K562 (cell line): ENCODE measurements around the gene ZNF705A. TPM values are rescaled to one million over a fixed set of nuclear protein-coding genes. Genes with fewer than 3 reads are reported as not detected.

ENCODE experiments used
- ATAC-seq: fragments of 200-7000 bp; cut with Tn5 transposase; 3 replicates; pipeline ENCODE4 v1.9.1; 2020; ENCODE audit warnings: moderate library complexity
- BruUV-seq: library from RNA; stranded (reverse); fragments of 400-500 nt; replicated peaks from 2 replicates; lab custom pipeline; 2021; lab: Mats Ljungman, UMichigan
- CTCF ChIA-PET: fragments of 300-600 bp; formaldehyde crosslinking; extraction: SDS; loops from one replicate; lab custom pipeline; 2021; ENCODE audit warnings: low intra/inter-chr PET ratio; lab: Yijun Ruan, JAX
- POLR2A ChIA-PET: fragments of 300-600, 350-650 bp; sonication (Branson Sonifier 250); formaldehyde crosslinking; extraction: SDS; loops from one replicate; lab custom pipeline; 2021; ENCODE audit warnings: antibody characterized with exemption, inconsistent platforms; lab: Yijun Ruan, JAX
- DNase-seq, 4 experiments: peaks; one replicate each; pipeline versions ENCODE4 v3.0.0 to v3.0.0-alpha.2; 2011 to 2018; ENCODE audit warnings: low spot score in 3 of 4, mixed read lengths in 3 of 4; ENCODE audit errors: extremely low read depth in 1 of 4
- FAIRE-seq: peaks from 2 replicates; lab custom pipeline; 2011; peaks lifted over from hg19 to GRCh38; lab: Jason Lieb, UNC
- H2AFZ ChIP-seq: 2 replicates; pipeline ENCODE4 v1.6.0; 2011; ENCODE audit warnings: low read depth, low read length, control low read depth, inconsistent platforms
- H3K27ac ChIP-seq: fragments of 200-600 bp; 3 replicates; pipeline ENCODE4 v1.8.0; 2011; ENCODE audit warnings: low read depth, mild to moderate bottlenecking, control low read depth, inconsistent platforms, low read length, moderate library complexity, mixed read lengths; ENCODE audit errors: extremely low read depth
- H3K27me3 ChIP-seq, 2 experiments: fragments of 300-600 bp in 1 of 2; 2 replicates in 1 of 2; 3 replicates in 1 of 2; pipeline versions ENCODE4 v1.6.0 to v1.8.0; 2011; ENCODE audit warnings: inconsistent platforms in 2 of 2, low read length in 2 of 2, mild to moderate bottlenecking in 1 of 2, mixed read lengths in 1 of 2, moderate library complexity in 1 of 2; ENCODE audit not compliant: control insufficient read depth in 2 of 2, insufficient read depth in 2 of 2
- H3K36me3 ChIP-seq: fragments of 300-600 bp; 3 replicates; pipeline ENCODE4 v1.8.0; 2011; ENCODE audit warnings: mild to moderate bottlenecking, low read length, inconsistent platforms; ENCODE audit not compliant: control insufficient read depth, insufficient read depth
- H3K4me1 ChIP-seq, 2 experiments: fragments of 200-600 bp in 1 of 2; replicated peaks in 1 of 2; 2 replicates in 1 of 2; 3 replicates in 1 of 2; pipeline versions ENCODE4 v1.5.1 to v1.8.0; 2011; ENCODE audit warnings: inconsistent platforms in 2 of 2, low read length in 2 of 2, mild to moderate bottlenecking in 1 of 2, mixed read lengths in 1 of 2, moderate library complexity in 1 of 2; ENCODE audit not compliant: control insufficient read depth in 2 of 2, insufficient read depth in 2 of 2
- H3K4me2 ChIP-seq: 2 replicates; pipeline ENCODE4 v1.6.1; 2011; ENCODE audit warnings: low read length, control low read depth, inconsistent platforms, mixed read lengths; ENCODE audit not compliant: insufficient read depth
- H3K4me3 ChIP-seq: fragments of 200-600 bp; sonication (generic), shearing (Covaris generic); 2 replicates; pipeline ENCODE4 v1.5.1; 2016; ENCODE audit warnings: control low read depth, inconsistent platforms
- H3K79me2 ChIP-seq: fragments of 200-600 bp; 3 replicates; pipeline ENCODE4 v1.8.0; 2011; ENCODE audit warnings: low read length, inconsistent platforms; ENCODE audit not compliant: control insufficient read depth, insufficient read depth
- H3K9ac ChIP-seq, 2 experiments: 2 replicates each; pipeline versions ENCODE4 v1.6.0 to v1.6.1; 2011; ENCODE audit warnings: low read depth in 2 of 2, low read length in 2 of 2, control low read depth in 1 of 2, inconsistent platforms in 1 of 2, mild to moderate bottlenecking in 1 of 2, mixed read lengths in 1 of 2; ENCODE audit not compliant: insufficient read depth in 1 of 2
- H3K9me1 ChIP-seq: one replicate; pipeline ENCODE4 v1.6.0; 2011; ENCODE audit warnings: inconsistent platforms, mild to moderate bottlenecking, low read length, moderate library complexity; ENCODE audit not compliant: control insufficient read depth, insufficient read depth
- H3K9me3 ChIP-seq: replicated peaks from 2 replicates; pipeline ENCODE4 v1.5.1; 2011; ENCODE audit warnings: low read depth, low read length, inconsistent platforms; ENCODE audit not compliant: control insufficient read depth, insufficient read depth
- H4K20me1 ChIP-seq: replicated peaks from 2 replicates; pipeline ENCODE4 v1.6.1; 2011; ENCODE audit warnings: low read length, inconsistent platforms, mixed read lengths; ENCODE audit not compliant: control insufficient read depth, insufficient read depth
- CBX5 ChIP-seq: IDR thresholded peaks from 2 replicates; pipeline ENCODE4 v1.6.1; 2014; ENCODE audit warnings: low read depth, borderline replicate concordance
- CREM ChIP-seq: IDR thresholded peaks from 2 replicates; pipeline ENCODE4 v1.6.1; 2014; ENCODE audit warnings: antibody characterized with exemption, low read depth
- FOXJ3 ChIP-seq: sonication (generic); formaldehyde crosslinking; IDR thresholded peaks from 2 replicates; pipeline ENCODE4 v1.4.0; 2020; ENCODE audit warnings: mild to moderate bottlenecking, missing genetic modification reagents
- GABPB2 ChIP-seq: fragments of 250-450 bp; sonication (Bioruptor Pico); conservative IDR thresholded peaks from 2 replicates; pipeline ENCODE4 v1.5.1; 2021; ENCODE audit warnings: mild to moderate bottlenecking
- GATAD2B ChIP-seq: fragments of 450-650 bp; IDR thresholded peaks from 2 replicates; pipeline ENCODE4 v1.6.1; 2017; ENCODE audit warnings: mild to moderate bottlenecking, borderline replicate concordance
- TFAP4 ChIP-seq: sonication (generic); formaldehyde crosslinking; IDR thresholded peaks from 2 replicates; pipeline ENCODE4 v1.8.0; 2022; ENCODE audit warnings: missing genetic modification reagents, mild to moderate bottlenecking, moderate library complexity, borderline replicate concordance
- TRIM24 ChIP-seq, 2 experiments: fragments of 450-650 bp; IDR thresholded peaks; 2 replicates each; pipeline ENCODE4 v1.6.1; 2016
- ZNF507 ChIP-seq: conservative IDR thresholded peaks from 2 replicates; pipeline ENCODE4 v1.6.1; 2017; ENCODE audit warnings: missing genetic modification characterization, missing compliant biosample characterization
- ZNF830 ChIP-seq: fragments of 250-450 bp; sonication (Bioruptor Pico); IDR thresholded peaks from 2 replicates; pipeline ENCODE4 v1.5.0; 2021; ENCODE audit warnings: mild to moderate bottlenecking
- ZSCAN32 ChIP-seq: fragments of 450-650 bp; formaldehyde crosslinking; IDR thresholded peaks from 2 replicates; pipeline ENCODE4 v1.4.0; 2020; ENCODE audit warnings: mild to moderate bottlenecking, moderate library complexity
- WGBS: fragments of 100-300 bp; shearing (Covaris generic); methylation state at CpG from one replicate; pipeline ENCODE4 v1.1.6; 2016; ENCODE audit warnings: low coverage, mixed read lengths; ENCODE audit not compliant: insufficient coverage; ENCODE audit errors: missing lambda C conversion rate; 5-methylcytosine and 5-hydroxymethylcytosine counted together
- in situ Hi-C: fragments of 300-500 bp; cut with MboI; formaldehyde crosslinking; loops from 4 replicates; pipeline ENCODE4 v1.15.0; 2018; ENCODE audit warnings: inconsistent platforms, mixed read lengths
- intact Hi-C: fragments of 100-400 bp; cut with micrococcal nuclease; formaldehyde crosslinking; loops from 2 replicates; pipeline ENCODE4 v1.14.2; 2022
- polyA plus RNA-seq, 8 experiments: library from polyadenylated mRNA; depleted of rRNA in 4 of 8; stranded (reverse) in 5 of 8; unstranded in 3 of 8; fragments of >200 nt; fragmentation: Nextera tagmentation in 2 of 8; fragmentation: Illumina TruSeq in 1 of 8; extraction: Ambion mirVana in 2 of 8; extraction: Trizol in 1 of 8; gene quantifications; 2 replicates each; pipeline versions ENCODE4 v1.2.1 to v1.2.3, GENCODE V29; 2011 to 2014; ENCODE audit warnings: inconsistent platforms in 1 of 8, missing spikeins in 1 of 8
- total RNA-seq, 7 experiments: library from RNA; depleted of rRNA in 6 of 7; stranded (reverse); fragments of >200 nt in 6 of 7; fragmentation: Illumina TruSeq in 2 of 7; extraction: Trizol in 2 of 7; gene quantifications; 2 replicates each; pipeline versions ENCODE4 v1.2.1 to v1.2.3, GENCODE V29; 2011 to 2021; ENCODE audit warnings: low replicate concordance in 1 of 7
- TF ChIP-seq, protein P1 (sequence below): conservative IDR thresholded peaks from 2 replicates; pipeline ENCODE4 v1.6.1; 2011; ENCODE audit warnings: low read depth, mild to moderate bottlenecking, low read length; ENCODE audit not compliant: control insufficient read depth

The ZNF705A gene
- total and polyA plus RNA-seq, 9 of the 15 experiments (the other 6 are each of a cell fraction or from before 2014, with no cell fraction given), result not detected

DNA sequence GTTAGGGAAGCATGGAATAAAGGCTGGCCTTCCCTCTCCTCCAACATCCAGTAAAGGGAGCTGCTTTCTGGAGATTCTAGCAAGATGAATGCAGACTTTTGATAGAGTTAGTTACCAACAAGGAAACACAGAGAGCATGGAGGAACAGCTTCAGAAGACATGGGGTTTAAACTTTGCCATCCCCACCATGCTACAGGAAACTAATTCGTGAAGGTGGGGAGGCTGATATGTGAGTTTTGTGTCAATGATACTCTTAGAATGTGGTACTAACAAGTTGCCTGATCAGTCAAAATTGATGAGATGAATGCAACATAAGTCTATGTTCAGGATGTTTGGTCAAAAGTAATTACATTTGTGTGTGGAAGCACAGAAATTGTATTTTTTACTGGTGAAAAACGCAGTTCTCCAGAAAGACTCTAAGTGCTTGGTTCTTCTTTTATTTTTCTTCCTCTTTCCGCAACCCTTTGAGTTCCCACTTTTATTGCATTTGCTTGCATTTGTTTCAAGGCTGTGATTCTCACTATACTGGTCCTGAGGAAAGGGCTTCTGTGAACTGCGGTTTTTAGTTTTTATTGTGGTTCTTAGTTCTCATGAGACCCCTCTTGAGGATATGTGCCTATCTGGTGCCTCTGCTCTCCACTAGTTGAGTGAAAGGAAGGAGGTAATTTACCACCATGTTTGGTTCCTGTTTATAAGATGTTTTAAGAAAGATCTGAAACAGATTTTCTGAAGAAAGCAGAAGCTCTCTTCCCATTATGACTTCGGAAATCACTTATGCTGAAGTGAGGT is 33.5 kb upstream of the ZNF705A start, which contains the start of gene CLEC4A:
TSS of gene CLEC4A (plus strand) at position 494 of the 789 bp plus-strand sequence. CDS start at position 756, 262 bp downstream.
- no peak within 1 kb of the TSS for H3K4me3 ChIP-seq
- H2AFZ ChIP-seq, result no peak within 1 kb of the TSS
- H3K4me1 ChIP-seq, result no peaks in the 10 kb centered on the region
- intact Hi-C loops, result no loop called here
- DNase-seq (no peak), FAIRE-seq (no peak), ATAC-seq (no peak)
- H3K36me3 ChIP-seq, result no peaks in the 10 kb centered on the region
- H3K27me3 ChIP-seq, result peaks cover 0 to 5% of the 10 kb centered on the region in 2 experiments; a peak in 1 of 5 replicates
- H3K9me1 ChIP-seq, result no peaks in the 10 kb centered on the region
- WGBS, result 23% methylated on average over 5 of the region's 5 CpGs
- no peak within 1 kb of the TSS for H3K9ac ChIP-seq
- no TSS peak for BruUV-seq
- ChIA-PET POLR2A (no interaction called here), CTCF (no interaction called here)
- TF ChIP-seq, protein P1, sequence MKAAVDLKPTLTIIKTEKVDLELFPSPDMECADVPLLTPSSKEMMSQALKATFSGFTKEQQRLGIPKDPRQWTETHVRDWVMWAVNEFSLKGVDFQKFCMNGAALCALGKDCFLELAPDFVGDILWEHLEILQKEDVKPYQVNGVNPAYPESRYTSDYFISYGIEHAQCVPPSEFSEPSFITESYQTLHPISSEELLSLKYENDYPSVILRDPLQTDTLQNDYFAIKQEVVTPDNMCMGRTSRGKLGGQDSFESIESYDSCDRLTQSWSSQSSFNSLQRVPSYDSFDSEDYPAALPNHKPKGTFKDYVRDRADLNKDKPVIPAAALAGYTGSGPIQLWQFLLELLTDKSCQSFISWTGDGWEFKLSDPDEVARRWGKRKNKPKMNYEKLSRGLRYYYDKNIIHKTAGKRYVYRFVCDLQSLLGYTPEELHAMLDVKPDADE, result no peak
- TF ChIP-seq ZSCAN32 (CRISPR knock-in tag) (no peak), CREM (no peak), ZNF830 (CRISPR knock-in tag) (no peak), ZNF507 (tag) (no peak), CBX5 (no peak), TFAP4 (no peak), GATAD2B (no peak), TRIM24 (IDR thresholded peaks at IDR 0.05) (no peak), GABPB2 (CRISPR knock-in tag) (no peak), FOXJ3 (CRISPR knock-in tag) (no peak)
- no peak within 1 kb of the TSS for H3K27ac ChIP-seq
- no peaks in the 10 kb centered on the region for H3K9me3 ChIP-seq
- H3K4me2 ChIP-seq, result no peak within 1 kb of the TSS
- no peaks in the 10 kb centered on the region for H4K20me1 ChIP-seq
- no peaks in the 10 kb centered on the region for H3K79me2 ChIP-seq
- in situ Hi-C loops, result loop anchor here (10.0 kb wide), 1 partner anchor 331 kb away; the partner anchor contains the start of gene CLEC6A
